HepG2 (cell line): Measurements from ENCODE around the gene CES1. TPM values are rescaled to one million over a fixed set of nuclear protein-coding genes. Genes with fewer than 3 reads are reported as not detected.

ENCODE experiments used
- CBX5 ChIP-seq: sonication (generic); formaldehyde crosslinking; IDR thresholded peaks from 2 replicates; pipeline ENCODE4 v1.4.0; 2020; ENCODE audit warnings: missing genetic modification reagents, borderline replicate concordance
- CHCHD3 ChIP-seq: sonication (generic); formaldehyde crosslinking; IDR thresholded peaks from 2 replicates; pipeline ENCODE4 v1.8.0; 2022; ENCODE audit warnings: mild to moderate bottlenecking, missing genetic modification reagents, moderate library complexity
- DMAP1 ChIP-seq: IDR thresholded peaks from 2 replicates; pipeline ENCODE4 v1.6.1; 2016
- GLI4 ChIP-seq: sonication (generic); formaldehyde crosslinking; IDR thresholded peaks from 2 replicates; pipeline ENCODE4 v1.5.1; 2020; ENCODE audit warnings: missing genetic modification reagents, mild to moderate bottlenecking, moderate library complexity, borderline replicate concordance
- JUN ChIP-seq: sonication (generic); formaldehyde crosslinking; IDR thresholded peaks from 2 replicates; pipeline ENCODE4 v1.4.0; 2020; ENCODE audit warnings: mild to moderate bottlenecking, missing genetic modification reagents
- NFE2L2 ChIP-seq: fragments of 150-350 bp; IDR thresholded peaks from 2 replicates; pipeline ENCODE4 v1.6.1; 2014; ENCODE audit warnings: low read length
- PAWR ChIP-seq: sonication (generic); formaldehyde crosslinking; IDR thresholded peaks from 2 replicates; pipeline ENCODE4 v1.4.0; 2020; ENCODE audit warnings: missing genetic modification reagents, mild to moderate bottlenecking, borderline replicate concordance
- PHF20 ChIP-seq: sonication (generic); formaldehyde crosslinking; IDR thresholded peaks from 2 replicates; pipeline ENCODE4 v1.5.0; 2020; ENCODE audit warnings: mild to moderate bottlenecking, missing genetic modification reagents
- REXO4 ChIP-seq: sonication (generic); formaldehyde crosslinking; IDR thresholded peaks from 2 replicates; pipeline ENCODE4 v1.8.0; 2022; ENCODE audit warnings: missing genetic modification reagents, mild to moderate bottlenecking, borderline replicate concordance
- RXRB ChIP-seq: IDR thresholded peaks from 2 replicates; pipeline ENCODE4 v1.6.1; 2016; ENCODE audit warnings: borderline replicate concordance, missing genetic modification reagents, missing compliant biosample characterization
- SNAI1 ChIP-seq: sonication (generic); formaldehyde crosslinking; IDR thresholded peaks from 2 replicates; pipeline ENCODE4 v1.5.0; 2020; ENCODE audit warnings: mild to moderate bottlenecking, missing genetic modification reagents, borderline replicate concordance
- SOX13 ChIP-seq, 3 experiments: fragments of 450-650 bp in 1 of 3; sonication (generic) in 1 of 3; formaldehyde crosslinking in 1 of 3; IDR thresholded peaks in 2 of 3; conservative IDR thresholded peaks in 1 of 3; 2 replicates each; pipeline versions ENCODE4 v1.5.0 to v1.6.1; 2016 to 2020; ENCODE audit warnings: antibody characterized with exemption in 1 of 3, mild to moderate bottlenecking in 1 of 3, missing compliant biosample characterization in 1 of 3, missing genetic modification reagents in 1 of 3, moderate library complexity in 1 of 3
- SRF ChIP-seq: IDR thresholded peaks from 2 replicates; pipeline ENCODE4 v1.6.1; 2011; ENCODE audit warnings: mild to moderate bottlenecking, low read depth, low read length, moderate library complexity
- TCF7 ChIP-seq: sonication (generic); IDR thresholded peaks from 2 replicates; pipeline ENCODE4 v1.6.1; 2016; ENCODE audit warnings: antibody characterized with exemption, low read depth
- ZNF12 ChIP-seq: sonication (generic); formaldehyde crosslinking; IDR thresholded peaks from 2 replicates; pipeline ENCODE4 v1.5.0; 2020; ENCODE audit warnings: missing genetic modification reagents
- ZNF781 ChIP-seq: sonication (generic); formaldehyde crosslinking; IDR thresholded peaks from 2 replicates; pipeline ENCODE4 v1.5.1; 2020; ENCODE audit warnings: borderline replicate concordance, mild to moderate bottlenecking, missing genetic modification reagents; ENCODE audit errors: not compliant biosample characterization
- polyA plus RNA-seq, 8 experiments: library from polyadenylated mRNA; depleted of rRNA in 3 of 8; stranded (reverse) in 7 of 8; unstranded in 1 of 8; fragments of >200 nt; fragmentation: Illumina TruSeq in 4 of 8; extraction: Trizol in 4 of 8; gene quantifications; 2 replicates each; pipeline versions ENCODE4 v1.2.1 to v1.2.3, GENCODE V29; 2011 to 2016; ENCODE audit warnings: low read depth in 4 of 8, missing spikeins in 1 of 8, mixed read lengths in 1 of 8; ENCODE audit not compliant: insufficient read depth in 1 of 8
- total RNA-seq, 5 experiments: library from RNA; depleted of rRNA; stranded (reverse); fragments of >200 nt; fragmentation: Illumina TruSeq; extraction: Trizol; gene quantifications; 2 replicates each; pipeline ENCODE4 v1.2.3, GENCODE V29; 2016; ENCODE audit warnings: low read depth in 1 of 5
- TF ChIP-seq, protein P1 (sequence below): sonication (generic); formaldehyde crosslinking; IDR thresholded peaks from 2 replicates; pipeline ENCODE4 v1.5.0; 2020; ENCODE audit warnings: mild to moderate bottlenecking, missing genetic modification reagents
- TF ChIP-seq, protein P2 (sequence below): fragments of 450-650 bp; IDR thresholded peaks from 2 replicates; pipeline ENCODE4 v1.6.1; 2017
- TF ChIP-seq, protein P3 (sequence below): IDR thresholded peaks from 2 replicates; pipeline ENCODE4 v1.6.1; 2012; ENCODE audit warnings: low read depth, low read length, improper control_type of control experiment
- TF ChIP-seq, protein P4 (sequence below): sonication (generic); formaldehyde crosslinking; IDR thresholded peaks from 2 replicates; pipeline ENCODE4 v1.4.0; 2020; ENCODE audit warnings: missing genetic modification reagents
- TF ChIP-seq, protein P5 (sequence below): sonication (generic); formaldehyde crosslinking; IDR thresholded peaks from 2 replicates; pipeline ENCODE4 v1.4.0; 2020; ENCODE audit warnings: mild to moderate bottlenecking, missing genetic modification reagents

The CES1 gene
- total and polyA plus RNA-seq, 2 of the 13 experiments (the other 11 are each of a cell fraction or from before 2014, with no cell fraction given): 136 to 198 TPM

DNA sequence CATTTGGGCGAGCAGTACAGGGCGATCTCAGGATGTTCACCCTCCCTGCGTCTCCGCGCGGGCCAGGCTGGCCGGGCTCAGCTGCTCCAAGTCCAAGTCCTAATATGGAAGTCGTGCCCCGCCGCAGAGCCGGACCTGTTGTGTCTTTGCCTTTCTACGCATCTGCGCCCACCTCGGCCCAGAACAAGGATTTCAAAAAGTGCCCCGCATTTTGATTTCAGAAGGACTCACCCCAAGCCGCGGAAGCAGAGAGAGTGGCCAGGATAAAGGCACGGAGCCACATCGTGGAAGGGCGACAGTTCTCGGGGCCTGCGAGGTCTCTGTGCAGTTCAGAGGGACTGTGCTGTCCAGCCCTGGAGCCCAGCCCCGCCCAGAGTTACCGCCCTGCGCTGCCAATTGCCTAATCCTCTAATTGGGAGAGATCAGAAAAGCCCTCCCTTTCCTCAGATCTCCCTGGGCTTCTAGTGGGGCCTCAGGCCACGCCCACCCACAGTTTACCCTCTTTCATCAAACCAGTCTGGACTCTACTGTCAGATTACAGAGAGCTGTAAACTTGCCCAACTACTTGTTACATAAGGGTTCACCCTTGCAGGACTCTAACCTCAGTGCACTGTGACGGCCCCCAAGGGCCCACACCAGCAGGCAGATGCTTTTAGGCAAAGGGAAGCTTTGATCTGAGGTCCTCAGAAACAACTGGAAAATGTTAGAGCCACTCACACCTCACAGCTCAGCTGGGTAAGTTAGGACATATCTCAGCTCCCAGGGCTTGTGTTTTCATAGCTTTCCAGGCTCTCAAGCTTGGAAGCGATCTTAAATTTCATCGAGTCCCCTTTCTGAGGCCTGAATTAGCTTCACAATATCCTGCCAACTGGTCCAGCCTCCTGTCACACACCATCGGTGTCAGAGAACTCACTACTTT lies at the start of gene CES1 (continued):
- TF ChIP-seq ZNF781 (no peak), SOX13 (IDR thresholded peaks at IDR 0.05) (no peak; the same call in 1 of the 2 replicates), SOX13 (CRISPR knock-in tag; conservative IDR thresholded peaks at IDR 0.05 in 1 of 2, IDR thresholded peaks at IDR 0.05 in 1 of 2) (peak in 1 of 2 experiments; percentile 74; a peak in 2 of 4 replicates), RXRB (CRISPR knock-in tag) (peak; percentile 89), NFE2L2 (no peak), SRF (peak; percentile 90), PHF20 (CRISPR knock-in tag) (peak; percentile 15; the same call in 1 of the 2 replicates), GLI4 (CRISPR knock-in tag) (peak; percentile 76; the same call in 1 of the 2 replicates), CBX5 (CRISPR knock-in tag) (peak; percentile 41; the same call in 1 of the 2 replicates), SNAI1 (CRISPR knock-in tag) (no peak), ZNF12 (CRISPR knock-in tag) (no peak; the same call in 1 of the 2 replicates), TCF7 (peak; percentile 82), PAWR (no peak), DMAP1 (CRISPR knock-in tag) (0 out of 2 replicates have a peak, but pooled peaks have one; percentile 60), JUN (CRISPR knock-in tag) (no peak), REXO4 (no peak), CHCHD3 (CRISPR knock-in tag) (peak; percentile 73; the same call in 1 of the 2 replicates)
- TF ChIP-seq, protein P1, sequence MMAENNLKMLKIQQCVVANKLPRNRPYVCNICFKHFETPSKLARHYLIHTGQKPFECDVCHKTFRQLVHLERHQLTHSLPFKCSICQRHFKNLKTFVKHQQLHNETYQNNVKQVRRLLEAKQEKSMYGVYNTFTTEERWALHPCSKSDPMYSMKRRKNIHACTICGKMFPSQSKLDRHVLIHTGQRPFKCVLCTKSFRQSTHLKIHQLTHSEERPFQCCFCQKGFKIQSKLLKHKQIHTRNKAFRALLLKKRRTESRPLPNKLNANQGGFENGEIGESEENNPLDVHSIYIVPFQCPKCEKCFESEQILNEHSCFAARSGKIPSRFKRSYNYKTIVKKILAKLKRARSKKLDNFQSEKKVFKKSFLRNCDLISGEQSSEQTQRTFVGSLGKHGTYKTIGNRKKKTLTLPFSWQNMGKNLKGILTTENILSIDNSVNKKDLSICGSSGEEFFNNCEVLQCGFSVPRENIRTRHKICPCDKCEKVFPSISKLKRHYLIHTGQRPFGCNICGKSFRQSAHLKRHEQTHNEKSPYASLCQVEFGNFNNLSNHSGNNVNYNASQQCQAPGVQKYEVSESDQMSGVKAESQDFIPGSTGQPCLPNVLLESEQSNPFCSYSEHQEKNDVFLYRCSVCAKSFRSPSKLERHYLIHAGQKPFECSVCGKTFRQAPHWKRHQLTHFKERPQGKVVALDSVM (CRISPR knock-in tag): peak; percentile 52; the same call in 1 of the 2 replicates
- TF ChIP-seq, protein P2, sequence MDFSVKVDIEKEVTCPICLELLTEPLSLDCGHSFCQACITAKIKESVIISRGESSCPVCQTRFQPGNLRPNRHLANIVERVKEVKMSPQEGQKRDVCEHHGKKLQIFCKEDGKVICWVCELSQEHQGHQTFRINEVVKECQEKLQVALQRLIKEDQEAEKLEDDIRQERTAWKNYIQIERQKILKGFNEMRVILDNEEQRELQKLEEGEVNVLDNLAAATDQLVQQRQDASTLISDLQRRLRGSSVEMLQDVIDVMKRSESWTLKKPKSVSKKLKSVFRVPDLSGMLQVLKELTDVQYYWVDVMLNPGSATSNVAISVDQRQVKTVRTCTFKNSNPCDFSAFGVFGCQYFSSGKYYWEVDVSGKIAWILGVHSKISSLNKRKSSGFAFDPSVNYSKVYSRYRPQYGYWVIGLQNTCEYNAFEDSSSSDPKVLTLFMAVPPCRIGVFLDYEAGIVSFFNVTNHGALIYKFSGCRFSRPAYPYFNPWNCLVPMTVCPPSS: no peak
- TF ChIP-seq, protein P3, sequence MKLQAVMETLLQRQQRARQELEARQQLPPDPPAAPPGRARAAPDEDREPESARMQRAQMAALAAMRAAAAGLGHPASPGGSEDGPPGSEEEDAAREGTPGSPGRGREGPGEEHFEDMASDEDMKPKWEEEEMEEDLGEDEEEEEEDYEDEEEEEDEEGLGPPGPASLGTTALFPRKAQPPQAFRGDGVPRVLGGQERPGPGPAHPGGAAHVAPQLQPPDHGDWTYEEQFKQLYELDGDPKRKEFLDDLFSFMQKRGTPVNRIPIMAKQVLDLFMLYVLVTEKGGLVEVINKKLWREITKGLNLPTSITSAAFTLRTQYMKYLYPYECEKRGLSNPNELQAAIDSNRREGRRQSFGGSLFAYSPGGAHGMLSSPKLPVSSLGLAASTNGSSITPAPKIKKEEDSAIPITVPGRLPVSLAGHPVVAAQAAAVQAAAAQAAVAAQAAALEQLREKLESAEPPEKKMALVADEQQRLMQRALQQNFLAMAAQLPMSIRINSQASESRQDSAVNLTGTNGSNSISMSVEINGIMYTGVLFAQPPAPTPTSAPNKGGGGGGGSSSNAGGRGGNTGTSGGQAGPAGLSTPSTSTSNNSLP: peak; percentile 68
- TF ChIP-seq, protein P4, sequence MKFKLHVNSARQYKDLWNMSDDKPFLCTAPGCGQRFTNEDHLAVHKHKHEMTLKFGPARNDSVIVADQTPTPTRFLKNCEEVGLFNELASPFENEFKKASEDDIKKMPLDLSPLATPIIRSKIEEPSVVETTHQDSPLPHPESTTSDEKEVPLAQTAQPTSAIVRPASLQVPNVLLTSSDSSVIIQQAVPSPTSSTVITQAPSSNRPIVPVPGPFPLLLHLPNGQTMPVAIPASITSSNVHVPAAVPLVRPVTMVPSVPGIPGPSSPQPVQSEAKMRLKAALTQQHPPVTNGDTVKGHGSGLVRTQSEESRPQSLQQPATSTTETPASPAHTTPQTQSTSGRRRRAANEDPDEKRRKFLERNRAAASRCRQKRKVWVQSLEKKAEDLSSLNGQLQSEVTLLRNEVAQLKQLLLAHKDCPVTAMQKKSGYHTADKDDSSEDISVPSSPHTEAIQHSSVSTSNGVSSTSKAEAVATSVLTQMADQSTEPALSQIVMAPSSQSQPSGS (CRISPR knock-in tag): no peak
- TF ChIP-seq, protein P5, sequence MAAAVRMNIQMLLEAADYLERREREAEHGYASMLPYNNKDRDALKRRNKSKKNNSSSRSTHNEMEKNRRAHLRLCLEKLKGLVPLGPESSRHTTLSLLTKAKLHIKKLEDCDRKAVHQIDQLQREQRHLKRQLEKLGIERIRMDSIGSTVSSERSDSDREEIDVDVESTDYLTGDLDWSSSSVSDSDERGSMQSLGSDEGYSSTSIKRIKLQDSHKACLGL (CRISPR knock-in tag): no peak
